ENCODE measurements around the gene FOXP1. TPM values are rescaled to one million over a fixed set of nuclear protein-coding genes. Genes with fewer than 3 reads are reported as not detected.

FOXP1 gene
- total RNA-seq, 1 experiment from 2014 or later = 75.3 TPM

- no peaks in the 10 kb centered on the region for H4K20me1 ChIP-seq (ENCODE audit: control insufficient read depth, insufficient read depth, insufficient read length)
- Mint-ChIP-seq H3K27me3 (ENCODE audit: low read depth) (no peaks in the 10 kb centered on the region), H3K9me3 (no peaks in the 10 kb centered on the region), H3K4me1 (peaks cover 14% of the 10 kb centered on the region in 2 experiments), H3K27ac (0 out of 7 replicates have a peak overlapping the region, but pooled peaks of 1 of the 3 experiments have one; percentile 62), H3K4me3 (no peak overlapping the region), H3K36me3 (ENCODE audit: insufficient read depth in 1 of 3, low read depth in 3 of 3) (peaks cover 0 to 6% (median 5%) of the 10 kb centered on the region in 3 experiments; a peak in 3 of 7 replicates)
- H3K27me3 ChIP-seq (ENCODE audit: insufficient read depth, low read length) = no peaks in the 10 kb centered on the region
- H2BK12ac ChIP-seq (ENCODE audit: insufficient read length, low read depth, low read length) = no peak overlapping the region
- no peak overlapping the region for H3K14ac ChIP-seq (ENCODE audit: insufficient read depth, low read length)
- no peaks in the 10 kb centered on the region for H3K79me1 ChIP-seq (ENCODE audit: insufficient read depth, low read depth, low read length, poor library complexity, severe bottlenecking)
- H3K4me2 ChIP-seq (ENCODE audit: insufficient read depth, insufficient read length, low read length) = no peak overlapping the region
- no peak overlapping the region for H4K91ac ChIP-seq (ENCODE audit: insufficient read length, low read depth, low read length)
- no peak overlapping the region for H2AFZ ChIP-seq (ENCODE audit: low read length)
- H2BK15ac ChIP-seq (ENCODE audit: low read depth, low read length) = no peak overlapping the region
- H3K23ac ChIP-seq (ENCODE audit: insufficient read length, low read depth, low read length) = no peak overlapping the region
- H3K9ac ChIP-seq (ENCODE audit: extremely low read depth, insufficient read length, low read length) = no peak overlapping the region
- H4K5ac ChIP-seq (ENCODE audit: insufficient read length, low read depth, low read length) = no peak overlapping the region
- no peak overlapping the region for H2BK5ac ChIP-seq (ENCODE audit: insufficient read length, low read length)
- no peak overlapping the region for H3K18ac ChIP-seq (ENCODE audit: insufficient read length, low read depth, low read length)
- no peaks in the 10 kb centered on the region for H3K4me1 ChIP-seq (ENCODE audit: insufficient read depth, low read length)
- no CpG with 5 or more reads among the region's 3 CpGs for WGBS (ENCODE audit: extremely low coverage, insufficient read length, low lambda C conversion rate)
- no peak overlapping the region for H2BK20ac ChIP-seq (ENCODE audit: low read depth, low read length, poor library complexity, severe bottlenecking)
- H3K4ac ChIP-seq (ENCODE audit: low read depth, low read length) = no peak overlapping the region
- no peak overlapping the region for H3T11ph ChIP-seq (ENCODE audit: low read length)
- no peak overlapping the region for H2AK5ac ChIP-seq (ENCODE audit: insufficient read length, low read length)
- H3K27ac ChIP-seq (ENCODE audit: insufficient read length, low read depth, low read length) = no peak overlapping the region
- DNase-seq = no peak
- H3K56ac ChIP-seq (ENCODE audit: insufficient read length, low read depth, low read length) = no peak overlapping the region
- H2BK120ac ChIP-seq (ENCODE audit: low read depth, low read length, poor library complexity, severe bottlenecking) = no peak overlapping the region
- H3K79me2 ChIP-seq (ENCODE audit: insufficient read depth, low read length) = no peaks in the 10 kb centered on the region; the same call in 1 of the 2 replicates
- H3K23me2 ChIP-seq (ENCODE audit: insufficient read length, low read depth, low read length, poor library complexity, severe bottlenecking) = no peaks in the 10 kb centered on the region
- TF ChIP-seq, protein P1, sequence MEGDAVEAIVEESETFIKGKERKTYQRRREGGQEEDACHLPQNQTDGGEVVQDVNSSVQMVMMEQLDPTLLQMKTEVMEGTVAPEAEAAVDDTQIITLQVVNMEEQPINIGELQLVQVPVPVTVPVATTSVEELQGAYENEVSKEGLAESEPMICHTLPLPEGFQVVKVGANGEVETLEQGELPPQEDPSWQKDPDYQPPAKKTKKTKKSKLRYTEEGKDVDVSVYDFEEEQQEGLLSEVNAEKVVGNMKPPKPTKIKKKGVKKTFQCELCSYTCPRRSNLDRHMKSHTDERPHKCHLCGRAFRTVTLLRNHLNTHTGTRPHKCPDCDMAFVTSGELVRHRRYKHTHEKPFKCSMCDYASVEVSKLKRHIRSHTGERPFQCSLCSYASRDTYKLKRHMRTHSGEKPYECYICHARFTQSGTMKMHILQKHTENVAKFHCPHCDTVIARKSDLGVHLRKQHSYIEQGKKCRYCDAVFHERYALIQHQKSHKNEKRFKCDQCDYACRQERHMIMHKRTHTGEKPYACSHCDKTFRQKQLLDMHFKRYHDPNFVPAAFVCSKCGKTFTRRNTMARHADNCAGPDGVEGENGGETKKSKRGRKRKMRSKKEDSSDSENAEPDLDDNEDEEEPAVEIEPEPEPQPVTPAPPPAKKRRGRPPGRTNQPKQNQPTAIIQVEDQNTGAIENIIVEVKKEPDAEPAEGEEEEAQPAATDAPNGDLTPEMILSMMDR (conservative IDR thresholded peaks at IDR 0.05) = no peak
- H4K8ac ChIP-seq (replicated peaks; ENCODE audit: insufficient read length, low read depth, low read length) = no peak overlapping the region
- no peaks in the 10 kb centered on the region for H3K9me3 ChIP-seq (ENCODE audit: control insufficient read depth, low read depth, low read length)
Measured at GRCh38 chr3:71104556-71104955, 479.0 kb downstream of the FOXP1 start.

All from H9 (cell line).